ACHN (cell line): ENCODE measurements around the gene TMEM259.

Experiments
- DNase-seq: peaks from one replicate; pipeline ENCODE4 v3.0.0-alpha.2; 2015
- in situ Hi-C: cut with HindIII; loops from 2 replicates; pipeline ENCODE4 v1.10.0; 2017; ENCODE audit warnings: low sequenced_read_pairs, low pct_ligation_motif_present, low pct_unique_long_range_greater_than_20kb

TMEM259 gene

DNA sequence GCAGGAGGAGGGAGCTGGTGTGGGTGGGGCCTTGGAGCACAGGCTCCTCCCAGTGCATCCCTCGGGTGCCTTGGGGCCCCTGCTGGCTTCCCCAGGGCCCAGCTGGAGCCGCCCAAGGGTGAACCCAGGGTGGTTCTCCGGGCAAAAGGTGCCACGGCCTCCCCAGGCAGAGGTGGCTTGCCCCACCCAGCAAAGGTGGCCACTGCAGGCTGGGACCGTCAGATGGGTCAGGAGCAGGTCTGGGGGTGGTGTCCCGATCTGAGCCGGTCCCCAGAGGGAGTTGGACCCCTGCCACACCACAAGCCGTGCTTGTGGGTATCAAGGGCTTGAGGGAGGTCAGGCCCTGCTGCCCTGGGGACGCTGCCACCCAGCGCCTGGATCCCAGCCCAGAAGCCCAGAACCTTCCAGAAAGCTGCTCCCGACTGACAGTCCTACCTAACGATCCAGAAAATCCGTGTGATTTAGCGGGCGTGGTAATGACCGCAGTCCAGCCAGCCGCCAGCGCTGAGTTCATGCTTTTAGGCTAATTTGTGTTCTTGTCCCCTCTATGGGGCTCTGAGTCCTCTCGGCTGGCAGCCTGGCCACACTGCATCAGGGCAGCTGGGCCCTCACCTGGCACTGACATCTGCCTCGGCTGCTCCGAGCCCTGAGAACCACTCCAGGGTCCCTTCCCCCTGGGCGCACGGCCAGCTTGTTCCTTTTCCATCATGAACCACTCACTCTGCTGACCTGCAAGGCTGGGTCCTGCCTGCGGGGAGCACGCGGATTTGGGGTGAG, 25.7 kb downstream of the TMEM259 start:
- peak; percentile 86 for DNase-seq
- in situ Hi-C loops, result no loop called here

GRCh38 chr19:994516-994915, 26.4 kb downstream of the TMEM259 start:
- in situ Hi-C loops, result no loop called here
- no peak for DNase-seq

DNA sequence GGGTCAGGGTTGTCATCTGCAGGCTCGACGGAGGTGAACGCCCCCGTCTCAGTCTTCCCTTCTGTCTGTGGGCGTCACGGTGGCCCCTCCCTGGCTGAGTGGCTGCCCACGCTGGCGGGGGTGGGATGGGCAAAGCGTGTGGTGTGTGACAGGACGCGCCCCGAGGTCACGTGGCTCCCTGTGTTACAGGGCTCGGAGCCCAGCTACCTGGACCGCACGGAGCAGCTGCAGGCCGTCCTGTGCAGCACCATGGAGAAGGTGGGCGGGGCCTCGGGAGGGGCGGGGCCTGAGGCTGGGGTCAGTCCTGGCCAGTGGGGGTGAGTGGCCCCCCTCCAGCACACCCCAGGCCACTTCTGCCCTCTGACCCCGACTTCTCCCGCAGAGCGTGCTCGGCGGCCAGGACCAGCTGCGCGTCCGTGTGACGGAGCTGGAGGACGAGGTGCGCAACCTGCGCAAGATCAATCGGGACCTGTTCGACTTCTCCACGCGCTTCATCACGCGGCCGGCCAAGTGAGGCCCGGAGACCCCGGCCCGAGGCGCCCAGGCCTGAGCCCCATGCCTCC, 27.0 kb downstream of the TMEM259 start:
- no peak for DNase-seq
- in situ Hi-C loops, result no loop called here

- in situ Hi-C loops, result no loop called here
- no peak for DNase-seq
These were observed 27.5 kb downstream of the TMEM259 start for GRCh38 chr19:993361-993830.

- DNase-seq, result no peak
- in situ Hi-C loops, result no loop called here
These were observed 28.3 kb downstream of the TMEM259 start for GRCh38 chr19:992670-993055.

GRCh38 chr19:991932-992669, 28.8 kb downstream of the TMEM259 start:
- in situ Hi-C loops, result no loop called here
- DNase-seq, result no peak

- in situ Hi-C loops, result no loop called here
- DNase-seq, result no peak
These were observed 29.6 kb downstream of the TMEM259 start for GRCh38 chr19:991174-991931.

- DNase-seq, result no peak
- in situ Hi-C loops, result no loop called here
These were observed 30.2 kb downstream of the TMEM259 start for GRCh38 chr19:990746-991145.

GRCh38 chr19:990119-990571, 30.8 kb downstream of the TMEM259 start:
- DNase-seq, result no peak
- in situ Hi-C loops, result no loop called here

DNA sequence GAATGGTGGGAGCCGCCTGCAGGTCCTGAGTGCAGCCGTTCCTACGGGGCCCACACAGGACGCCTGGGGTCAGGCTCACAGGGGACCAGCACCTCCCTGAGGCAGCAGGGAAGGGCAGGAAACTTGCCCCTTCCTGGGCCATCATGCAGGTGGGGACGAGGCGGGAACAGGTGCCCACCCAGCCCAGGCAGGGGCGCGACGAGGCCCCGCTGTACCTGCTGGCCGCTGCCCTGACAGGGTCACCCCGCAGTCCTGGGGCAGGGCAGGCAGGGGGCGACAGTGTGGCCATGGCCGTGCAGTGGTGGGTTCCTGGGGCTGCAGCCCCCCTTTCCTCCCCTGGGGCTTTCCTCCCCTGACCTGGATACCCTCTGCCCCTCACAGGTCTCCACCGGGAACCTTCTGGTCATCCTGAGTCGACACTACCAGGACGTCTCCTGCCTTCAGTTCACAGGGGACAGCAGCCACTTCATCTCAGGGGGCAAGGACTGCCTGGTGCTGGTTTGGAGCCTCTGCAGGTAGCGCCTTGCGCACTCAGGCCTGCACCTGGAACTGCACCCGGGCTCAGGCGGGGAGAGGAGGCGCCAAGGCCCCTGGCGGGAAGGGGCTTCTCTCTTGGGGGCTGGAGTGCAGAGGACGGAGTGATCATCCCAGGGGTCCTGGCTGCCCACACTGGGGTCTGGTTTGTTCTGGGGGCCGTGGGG, 31.4 kb downstream of the TMEM259 start:
- in situ Hi-C loops, result no loop called here
- DNase-seq, result no peak

GRCh38 chr19:988510-988909, 32.4 kb downstream of the TMEM259 start:
- in situ Hi-C loops, result no loop called here
- DNase-seq, result no peak

DNA sequence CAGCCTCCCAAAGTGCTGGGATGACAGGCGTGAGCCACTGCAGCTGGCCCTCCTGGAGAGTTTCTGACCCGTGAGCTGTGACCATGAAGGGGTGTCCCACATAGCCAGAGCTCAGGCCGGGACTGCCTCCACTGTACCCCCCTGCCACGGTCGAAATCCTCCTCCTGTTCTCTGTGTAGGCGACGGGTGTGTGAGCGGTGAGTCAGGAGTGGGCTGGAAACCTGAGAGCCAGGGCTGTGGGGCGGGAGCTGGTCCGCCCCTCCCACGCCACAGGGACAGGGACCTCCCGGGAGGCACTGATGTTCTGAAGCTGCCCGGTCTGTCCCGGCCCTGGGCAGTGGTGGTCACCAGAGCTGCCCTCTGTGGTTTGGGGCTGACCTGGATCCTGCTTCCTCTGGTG, 32.8 kb downstream of the TMEM259 start:
- in situ Hi-C loops, result no loop called here

DNA sequence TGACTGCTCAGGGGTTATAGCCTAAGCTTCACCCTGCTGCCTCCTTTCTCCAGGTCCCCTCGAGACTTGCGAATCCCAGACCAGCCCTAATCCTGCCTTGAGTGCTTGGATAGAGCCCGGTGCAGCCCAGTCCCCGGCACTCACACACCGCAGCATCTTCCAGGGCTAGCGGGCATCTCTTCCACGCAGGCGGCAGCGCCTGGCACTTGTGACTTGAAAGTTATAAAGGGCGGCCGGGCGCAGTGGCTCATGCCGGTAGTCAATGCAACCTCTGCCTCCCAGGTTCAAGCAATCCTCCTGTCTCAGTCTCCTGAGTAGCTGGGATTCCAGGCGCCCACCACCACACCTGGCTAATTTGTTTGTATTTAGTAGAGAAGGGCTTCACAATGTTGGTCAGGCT, 34.8 kb downstream of the TMEM259 start:
- no peak for DNase-seq
- in situ Hi-C loops, result no loop called here

More for the DNA sequence above, 32.8 kb downstream of the TMEM259 start:
- no peak for DNase-seq

DNA sequence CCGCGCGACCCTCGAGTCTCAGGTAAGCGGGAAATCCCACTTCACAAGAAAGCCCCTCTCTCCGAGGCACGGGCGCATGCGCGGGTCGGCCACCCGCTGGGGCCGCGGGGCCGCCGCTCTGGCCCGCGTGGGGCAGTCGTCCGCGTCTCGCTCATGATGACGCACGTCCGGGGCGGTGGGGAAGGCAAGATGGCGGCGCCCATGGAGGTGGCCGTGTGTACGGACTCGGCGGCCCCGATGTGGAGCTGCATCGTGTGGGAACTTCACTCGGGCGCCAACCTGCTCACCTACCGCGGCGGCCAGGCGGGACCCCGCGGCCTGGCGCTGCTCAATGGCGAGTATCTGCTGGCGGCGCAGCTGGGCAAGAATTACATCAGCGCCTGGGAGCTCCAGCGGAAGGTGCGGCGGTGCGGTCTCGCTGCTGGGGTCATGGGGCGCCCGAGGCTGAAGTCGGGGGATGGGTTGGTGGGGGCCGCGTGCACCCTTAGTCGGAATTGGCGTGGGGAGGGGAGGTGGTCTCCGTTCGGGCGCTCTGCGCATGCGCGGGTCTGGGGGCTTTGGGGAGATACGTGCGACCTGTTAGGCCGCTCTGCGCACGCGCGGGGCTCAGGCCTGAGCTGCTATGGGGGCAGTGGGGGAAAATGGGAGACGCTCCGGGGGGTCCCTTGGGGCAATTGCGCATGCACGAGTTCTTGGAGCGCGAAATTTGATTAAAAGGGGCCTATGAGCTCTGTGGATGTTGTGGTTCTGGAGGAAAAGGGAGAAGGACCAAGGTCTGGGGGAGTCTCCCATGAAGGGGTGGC, 36.6 kb downstream of the TMEM259 start, which contains the start of gene WDR18:
TSS of gene WDR18 (plus strand) at position 181 of the 803 bp plus-strand sequence. CDS start at position 190, 9 bp downstream.
- in situ Hi-C loops, result no loop called here
- DNase-seq, result peak; percentile 87

DNA sequence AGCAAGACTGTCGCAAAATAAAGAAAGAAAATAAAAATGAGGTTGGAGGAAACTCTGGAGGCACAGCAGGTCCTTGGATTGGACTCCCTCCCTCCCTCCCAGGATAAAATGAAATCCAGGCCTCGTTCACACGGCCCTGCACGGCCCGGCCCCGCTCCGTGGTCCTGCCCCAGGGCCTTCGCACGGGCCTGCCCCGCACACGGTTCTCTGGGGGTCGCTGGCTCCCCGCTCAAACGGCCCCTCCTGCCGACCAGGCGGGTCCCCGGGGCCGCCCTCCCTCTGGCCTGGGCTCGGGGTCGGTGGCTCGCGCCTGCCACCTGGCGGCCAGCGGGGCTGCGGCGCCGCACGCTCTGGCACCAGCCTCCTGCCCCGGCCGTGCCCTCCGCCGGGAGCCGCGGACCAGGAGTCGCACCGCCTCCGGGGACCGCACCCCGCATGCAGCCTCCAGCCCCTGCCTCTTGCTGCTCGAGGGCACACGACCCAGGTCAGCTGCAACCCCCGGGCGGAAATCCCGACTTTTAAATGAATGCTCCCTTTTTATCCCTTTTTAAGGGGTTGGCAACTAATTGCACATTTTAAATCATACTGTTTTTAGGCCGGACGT, 38.3 kb downstream of the TMEM259 start:
- DNase-seq, result peak; percentile 65
- in situ Hi-C loops, result no loop called here

DNA sequence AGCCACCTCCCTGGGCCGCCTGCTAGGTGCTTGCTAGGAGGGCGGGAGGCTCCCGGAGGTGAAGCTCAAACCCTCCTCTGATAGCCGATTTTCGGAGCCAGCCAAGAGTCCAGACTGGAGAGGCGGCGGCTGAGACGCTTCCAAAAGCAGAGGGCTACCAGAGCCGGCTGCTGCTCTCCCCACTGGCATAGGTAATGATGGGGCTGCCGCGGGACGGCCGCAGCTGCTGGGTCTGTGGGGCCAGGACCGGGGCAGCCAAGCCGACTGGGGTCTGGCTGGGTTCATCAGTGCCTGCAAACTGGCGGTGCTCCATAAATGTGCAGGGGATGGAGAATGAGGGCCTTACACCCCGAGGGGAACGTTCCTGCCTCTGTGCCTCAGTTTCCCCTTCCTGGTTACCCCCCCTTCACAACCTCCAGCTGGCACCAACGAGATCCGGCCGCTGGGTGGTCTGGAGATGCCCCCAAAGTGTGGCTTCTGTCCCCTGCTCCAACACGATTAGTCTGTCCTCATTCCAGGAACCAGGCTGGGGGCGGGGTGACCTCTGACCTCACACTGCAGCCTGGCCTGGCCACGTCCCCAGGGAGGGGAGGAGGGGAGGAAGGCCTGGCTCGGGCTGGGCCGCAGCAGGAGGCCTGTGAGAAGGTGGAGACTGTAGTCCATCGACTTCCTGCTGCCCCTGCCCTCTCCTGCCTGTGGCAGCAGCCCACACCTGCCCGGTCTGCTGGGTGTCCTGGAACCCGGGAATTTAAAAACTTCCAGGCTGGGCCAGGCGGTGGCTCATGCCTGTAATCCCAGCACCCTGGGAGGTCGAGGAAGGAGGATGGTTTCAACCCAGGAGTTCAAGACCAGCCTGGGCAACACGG, 40.6 kb downstream of the TMEM259 start:
- in situ Hi-C loops, result no loop called here
- no peak for DNase-seq
